GM21717 (cell line): ENCODE data around the gene FCSK.
A peak's percentile ranks its signal among the peaks of the same experiment; 100 is the strongest.
"Not testable (repeated sequence)": the region's sequence is repeated elsewhere in the genome, so short reads cannot be mapped to it uniquely, and the experiment has no call there.

Source experiments
- ATAC-seq: cut with Tn5 transposase; IDR thresholded peaks from one replicate; pipeline ENCODE4 v1.9.1; 2021; ENCODE audit warnings: mild to moderate bottlenecking, moderate library complexity; ENCODE audit not compliant: unreplicated experiment

FCSK gene

GRCh38 chr16:70454222-70455034 lies at the start of gene FCSK:
FCSK (plus strand) TSS chr16:70454595; CDS start chr16:70463191, 8,596 bp downstream.
- peak; percentile 82 for ATAC-seq

- not testable (repeated sequence) for ATAC-seq
Measured at GRCh38 chr16:70406104-70406503, 48.3 kb upstream of the FCSK start.

GRCh38 chr16:70407811-70408274 lies 46.6 kb upstream of the FCSK start:
- no peak for ATAC-seq

- ATAC-seq, result no peak
Measured at GRCh38 chr16:70410734-70411133, 43.7 kb upstream of the FCSK start.

GRCh38 chr16:70412385-70412784 lies 42.0 kb upstream of the FCSK start:
- ATAC-seq, result no peak

- not testable (repeated sequence) for ATAC-seq
Measured at GRCh38 chr16:70413572-70413971, 40.8 kb upstream of the FCSK start.

- ATAC-seq, result peak; percentile 88
Measured at GRCh38 chr16:70416748-70417616, 37.4 kb upstream of the FCSK start.

- no peak for ATAC-seq
Measured at GRCh38 chr16:70417661-70418060, 36.7 kb upstream of the FCSK start.

- ATAC-seq, result no peak
Measured at GRCh38 chr16:70418274-70418992, 36.0 kb upstream of the FCSK start.

- ATAC-seq, result no peak
Measured at GRCh38 chr16:70418993-70419318, 35.4 kb upstream of the FCSK start.

GRCh38 chr16:70419384-70420327 lies 34.7 kb upstream of the FCSK start:
- no peak for ATAC-seq

- ATAC-seq, result no peak
Measured at GRCh38 chr16:70421014-70421413, 33.4 kb upstream of the FCSK start.

GRCh38 chr16:70421473-70422311 lies 32.7 kb upstream of the FCSK start:
- no peak for ATAC-seq

- no peak for ATAC-seq
Measured at GRCh38 chr16:70422543-70422942, 31.9 kb upstream of the FCSK start.

- no peak for ATAC-seq
Measured at GRCh38 chr16:70427786-70428177, 26.6 kb upstream of the FCSK start.

GRCh38 chr16:70428178-70428998 lies 26.0 kb upstream of the FCSK start:
- peak; percentile 30 for ATAC-seq

- ATAC-seq, result no peak
Measured at GRCh38 chr16:70429888-70430666, 24.3 kb upstream of the FCSK start.
